Neural cell (in vitro differentiated cells): ENCODE measurements around the gene MED15.

Experiments used
- CTCF ChIP-seq: fragments of 450-650 bp; IDR thresholded peaks from 2 replicates; pipeline ENCODE4 v1.5.1; 2014; ENCODE audit warnings: antibody characterized with exemption, mild to moderate bottlenecking, moderate library complexity; ENCODE audit not compliant: poor library complexity, severe bottlenecking
- EP300 ChIP-seq: fragments of 450-650 bp; conservative IDR thresholded peaks from 2 replicates; pipeline ENCODE4 v1.6.1; 2014; ENCODE audit warnings: antibody characterized with exemption, mild to moderate bottlenecking, moderate library complexity; ENCODE audit not compliant: poor library complexity, severe bottlenecking
- EZH2 ChIP-seq: fragments of 200-600, 300-800 bp; shearing (Covaris generic), sonication (generic); IDR thresholded peaks from 2 replicates; pipeline ENCODE4 v1.6.1; 2014; ENCODE audit warnings: antibody characterized with exemption, low read length, borderline replicate concordance, mild to moderate bottlenecking; ENCODE audit not compliant: insufficient read depth, poor library complexity, severe bottlenecking
- POLR2AphosphoS5 ChIP-seq: IDR thresholded peaks from 2 replicates; pipeline ENCODE4 v1.6.1; 2012
- RAD21 ChIP-seq: fragments of 450-650 bp; conservative IDR thresholded peaks from 2 replicates; pipeline ENCODE4 v1.6.1; 2014; ENCODE audit warnings: antibody characterized with exemption, mild to moderate bottlenecking, moderate library complexity
- REST ChIP-seq: IDR thresholded peaks from 2 replicates; pipeline ENCODE4 v1.6.1; 2012; ENCODE audit warnings: borderline replicate concordance

GRCh38 chr22:20475115-20475436, 32.3 kb upstream of the MED15 start:
- no peak for TF ChIP-seq CTCF
- TF ChIP-seq POLR2AphosphoS5, result no peak
- no peak for TF ChIP-seq EZH2
- no peak for TF ChIP-seq EP300
- no peak for TF ChIP-seq RAD21
- no peak for TF ChIP-seq REST
